Mucosa of stomach (tissue), 1 donor: Measurements from ENCODE around the gene SRD5A3.

Experiments used
- H3K27me3 ChIP-seq: one replicate; pipeline ENCODE4 v1.7.0; 2013; ENCODE audit warnings: mild to moderate bottlenecking, low read length; ENCODE audit not compliant: control insufficient read depth, insufficient read depth
- H3K36me3 ChIP-seq: one replicate; pipeline ENCODE4 v1.7.0; 2013; ENCODE audit warnings: low read length; ENCODE audit not compliant: control insufficient read depth, insufficient read depth
- H3K4me1 ChIP-seq: one replicate; pipeline ENCODE4 v1.7.0; 2013; ENCODE audit warnings: mild to moderate bottlenecking, low read length; ENCODE audit not compliant: control insufficient read depth, insufficient read depth
- H3K4me3 ChIP-seq: one replicate; pipeline ENCODE4 v1.7.0; 2013; ENCODE audit warnings: low read length
- H3K9ac ChIP-seq: one replicate; pipeline ENCODE4 v1.7.0; 2013; ENCODE audit warnings: mild to moderate bottlenecking, low read length, moderate library complexity
- H3K9me3 ChIP-seq: one replicate; pipeline ENCODE4 v1.7.0; 2013; ENCODE audit warnings: mild to moderate bottlenecking, low read length, moderate library complexity; ENCODE audit not compliant: control insufficient read depth
- donor health status: Pancreatic carcinoma.

The SRD5A3 gene

DNA sequence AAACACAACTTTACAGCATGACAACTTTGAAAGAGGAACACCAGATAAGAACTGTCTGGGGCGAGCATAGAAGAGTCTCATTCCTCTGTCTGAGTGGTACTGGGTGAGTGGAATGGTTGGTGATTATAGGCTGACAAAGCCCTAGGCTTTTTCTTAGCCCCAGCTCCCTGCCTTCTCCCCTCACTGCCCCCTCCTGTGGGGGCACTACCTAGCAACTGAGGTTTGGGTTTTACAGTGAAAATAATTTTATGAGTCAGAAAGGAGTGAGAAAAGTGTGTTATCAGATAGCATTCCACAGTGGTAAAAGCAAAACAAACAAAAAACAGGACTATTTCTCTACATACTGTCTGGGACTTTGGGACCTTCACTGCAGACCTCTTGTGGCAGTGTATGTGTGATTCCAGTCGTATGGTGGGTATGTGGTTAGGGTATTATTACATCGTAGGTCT lies 39.2 kb downstream of the SRD5A3 start:
- Histone ChIP-seq H3K9ac (no peak overlapping the region), H3K4me1 (no peaks in the 10 kb centered on the region), H3K36me3 (no peaks in the 10 kb centered on the region), H3K27me3 (no peaks in the 10 kb centered on the region), H3K4me3 (no peak overlapping the region), H3K9me3 (no peaks in the 10 kb centered on the region)

DNA sequence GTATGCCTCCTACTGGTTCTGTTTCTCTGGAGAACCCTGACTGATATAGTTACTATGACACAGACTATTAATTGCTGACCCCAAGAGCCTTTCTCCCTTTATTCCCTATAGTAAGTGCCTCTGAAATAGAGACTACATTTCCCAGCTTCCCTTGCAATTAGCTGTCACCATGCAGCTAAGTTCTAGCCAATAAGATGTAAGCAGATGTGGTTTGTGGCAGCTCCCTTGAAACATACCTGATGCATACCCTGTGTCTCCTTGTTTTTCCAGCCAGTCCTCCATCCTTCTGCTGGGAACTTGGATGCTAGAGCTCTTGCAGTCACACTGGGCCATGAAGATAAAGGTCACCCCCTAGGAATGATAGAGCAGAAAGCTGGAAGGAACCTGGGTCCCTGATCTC lies 40.0 kb downstream of the SRD5A3 start:
- Histone ChIP-seq H3K4me3 (no peak overlapping the region), H3K9ac (no peak overlapping the region), H3K36me3 (no peaks in the 10 kb centered on the region), H3K9me3 (no peaks in the 10 kb centered on the region), H3K4me1 (peaks cover under 1% of the 10 kb centered on the region), H3K27me3 (no peaks in the 10 kb centered on the region)

DNA sequence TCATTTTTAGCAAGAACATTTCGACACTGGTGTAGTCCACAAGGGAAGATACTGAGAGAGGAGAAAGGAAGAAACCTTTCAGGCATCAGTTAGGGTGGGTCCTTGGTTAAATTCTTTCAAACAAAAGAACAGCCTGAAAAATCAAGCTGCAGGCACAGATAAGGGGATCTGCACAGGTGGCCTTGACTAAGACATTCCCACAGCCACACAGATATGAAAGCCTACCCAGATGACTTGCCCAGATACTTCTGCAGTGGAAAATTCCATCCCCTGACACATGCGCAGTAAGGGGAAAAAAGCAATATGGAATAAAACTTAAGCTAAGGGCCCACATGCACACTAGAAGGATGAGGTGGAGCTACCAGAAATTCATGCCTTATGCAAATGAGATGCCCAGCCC lies 40.8 kb downstream of the SRD5A3 start:
- no peak overlapping the region for H3K9ac ChIP-seq
- peaks cover 4% of the 10 kb centered on the region for H3K4me1 ChIP-seq
- H3K9me3 ChIP-seq = no peaks in the 10 kb centered on the region
- H3K27me3 ChIP-seq = no peaks in the 10 kb centered on the region
- H3K4me3 ChIP-seq = no peak overlapping the region
- no peaks in the 10 kb centered on the region for H3K36me3 ChIP-seq

DNA sequence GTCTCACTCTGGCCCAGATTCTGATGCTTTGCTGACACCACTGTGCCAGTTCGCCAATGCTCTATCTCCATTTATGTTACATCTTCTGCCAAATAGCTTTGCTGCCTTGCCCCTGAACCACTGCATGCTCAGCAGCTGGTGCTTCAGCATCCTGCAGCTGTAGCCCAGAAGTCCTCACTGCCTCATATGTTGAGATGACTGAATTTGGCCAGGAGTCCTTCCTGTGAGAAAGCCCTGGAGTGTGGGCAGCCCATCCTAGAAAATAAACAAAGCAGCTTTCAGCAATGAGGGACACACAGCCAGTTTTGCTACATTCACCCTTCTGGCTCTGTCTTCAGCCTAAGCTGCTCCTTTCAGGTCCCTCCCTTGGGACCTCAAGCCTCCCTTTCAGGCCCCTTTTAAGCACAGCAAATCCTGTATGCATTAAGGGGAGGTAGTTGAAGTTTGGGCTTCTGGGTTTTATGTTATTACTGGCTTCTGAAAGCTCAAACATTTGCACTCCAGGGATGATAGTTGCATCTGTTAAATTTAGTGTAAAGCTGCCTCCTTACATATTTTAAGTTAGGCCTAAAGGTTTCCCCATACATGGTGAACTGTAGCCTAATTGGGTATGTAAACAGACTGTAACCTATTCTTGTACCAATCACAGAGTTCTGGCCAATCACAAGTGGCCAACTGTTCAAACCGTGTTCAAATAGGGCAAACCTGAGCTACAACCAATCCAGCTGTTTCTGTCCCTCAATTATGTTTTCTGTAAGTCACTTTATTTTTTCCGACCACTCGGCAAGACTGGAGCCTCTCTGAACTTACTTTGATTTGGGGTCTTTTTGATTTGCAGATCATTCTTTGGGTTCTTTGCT lies 47.6 kb downstream of the SRD5A3 start:
- Histone ChIP-seq H3K9me3 (no peaks in the 10 kb centered on the region), H3K4me3 (no peak overlapping the region), H3K36me3 (no peaks in the 10 kb centered on the region), H3K27me3 (no peaks in the 10 kb centered on the region), H3K9ac (peak overlapping the region; percentile 28), H3K4me1 (peaks cover 45% of the 10 kb centered on the region)

DNA sequence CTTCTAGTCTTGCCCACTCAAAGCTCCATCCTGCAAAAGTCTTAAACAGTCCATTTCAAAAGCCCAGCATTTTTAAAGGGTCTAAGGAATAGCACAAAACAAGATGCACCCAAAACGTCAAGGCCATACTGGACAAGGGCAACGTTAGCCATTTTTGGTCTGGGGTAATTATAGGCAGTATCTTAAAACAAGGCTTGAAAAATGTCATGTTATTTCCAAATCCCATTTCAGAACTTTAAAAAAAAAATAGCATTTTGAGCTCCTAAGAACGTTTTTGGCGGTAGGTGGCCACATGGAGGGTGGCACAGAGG lies 49.1 kb downstream of the SRD5A3 start:
- Histone ChIP-seq H3K9me3 (no peaks in the 10 kb centered on the region), H3K4me1 (peaks cover 53% of the 10 kb centered on the region), H3K9ac (peak overlapping the region; percentile 95), H3K4me3 (no peak overlapping the region), H3K36me3 (no peaks in the 10 kb centered on the region), H3K27me3 (no peaks in the 10 kb centered on the region)

DNA sequence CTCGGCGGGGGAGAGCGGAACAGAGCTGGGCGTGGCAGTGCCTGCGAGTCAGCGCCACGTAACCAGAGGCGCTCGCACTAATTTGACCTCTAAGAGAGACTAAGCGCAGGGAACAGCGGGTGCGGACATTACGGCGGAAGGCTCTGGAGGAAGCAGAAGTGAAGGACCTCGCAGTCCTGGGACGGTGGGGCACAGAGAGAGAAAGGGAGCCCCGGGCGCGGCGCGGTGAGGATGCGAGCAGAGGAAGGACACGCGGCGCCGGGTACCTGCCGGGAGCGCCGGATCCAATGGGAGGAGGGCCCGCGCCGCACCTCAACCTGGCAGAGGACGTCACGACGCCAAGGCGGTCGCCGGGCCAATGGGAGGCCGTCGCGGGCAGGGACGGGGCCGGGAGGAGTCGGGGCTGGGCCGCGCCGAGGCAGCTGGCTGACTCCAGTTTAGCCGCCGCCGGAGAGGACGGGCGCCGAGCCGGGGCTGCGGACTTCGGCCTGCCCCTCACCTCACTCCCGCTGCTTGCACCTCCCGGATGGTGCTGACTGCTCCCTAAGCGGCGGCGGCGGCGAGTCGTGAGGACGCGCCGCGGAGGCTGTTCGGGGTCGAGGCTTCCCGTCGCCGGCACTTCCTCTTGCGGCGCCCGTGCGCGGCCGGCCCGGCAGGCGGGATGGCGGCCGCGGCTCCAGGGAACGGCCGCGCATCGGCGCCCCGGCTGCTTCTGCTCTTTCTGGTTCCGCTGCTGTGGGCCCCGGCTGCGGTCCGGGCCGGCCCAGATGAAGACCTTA lies 49.7 kb downstream of the SRD5A3 start, which contains the start of gene TMEM165:
Gene TMEM165, plus strand, starts transcription at position 429 of the 779 bp plus-strand sequence. Its CDS starts 233 bp downstream, at position 662.
- Histone ChIP-seq H3K4me3 (peak within 1 kb of the TSS; percentile 70), H3K4me1 (peaks cover 53% of the 10 kb centered on the region), H3K36me3 (no peaks in the 10 kb centered on the region), H3K27me3 (no peaks in the 10 kb centered on the region), H3K9me3 (no peaks in the 10 kb centered on the region), H3K9ac (peak within 1 kb of the TSS; percentile 95)

DNA sequence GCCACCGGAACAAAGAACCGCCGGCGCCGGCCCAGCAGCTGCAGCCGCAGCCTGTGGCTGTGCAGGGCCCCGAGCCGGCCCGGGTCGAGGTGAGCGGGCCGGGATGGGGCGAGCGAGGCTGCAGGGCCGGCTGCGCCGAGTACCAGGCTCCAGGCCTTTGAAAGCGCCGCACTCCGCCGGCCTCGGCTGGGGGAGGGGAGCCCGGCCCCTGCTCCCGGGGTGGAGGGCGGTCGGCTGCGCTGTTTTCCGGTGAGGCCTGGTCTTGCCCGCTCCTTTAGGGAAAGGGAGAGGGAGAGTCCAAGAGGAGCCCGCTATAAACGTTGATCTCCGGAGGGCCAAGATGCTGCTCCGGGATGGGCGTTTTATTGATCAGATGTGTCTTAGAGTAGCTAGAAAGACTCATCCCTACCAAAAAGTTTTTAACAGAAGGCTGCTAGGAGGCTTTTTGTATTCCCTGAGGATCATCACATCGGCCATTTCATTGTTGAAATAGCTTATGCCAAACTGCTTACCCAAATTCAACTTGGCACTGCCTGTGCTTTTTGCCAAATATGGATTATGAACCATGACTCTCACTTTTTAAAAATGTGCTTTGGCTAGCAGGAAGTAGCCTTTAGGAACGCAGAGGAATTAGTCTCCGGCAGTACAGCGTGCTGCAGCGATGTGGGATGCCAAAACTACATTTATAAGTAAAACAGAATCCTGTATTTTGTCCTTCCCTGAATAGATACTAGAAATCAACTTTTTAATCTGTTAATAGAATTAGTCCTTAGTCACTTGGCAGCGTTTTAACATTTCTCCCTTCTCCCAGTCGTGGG lies 50.5 kb downstream of the SRD5A3 start:
- peaks cover 49% of the 10 kb centered on the region for H3K4me1 ChIP-seq
- no peaks in the 10 kb centered on the region for H3K9me3 ChIP-seq
- no peaks in the 10 kb centered on the region for H3K27me3 ChIP-seq
- peak overlapping the region; percentile 70 for H3K4me3 ChIP-seq
- no peaks in the 10 kb centered on the region for H3K36me3 ChIP-seq
- peak overlapping the region; percentile 95 for H3K9ac ChIP-seq

DNA sequence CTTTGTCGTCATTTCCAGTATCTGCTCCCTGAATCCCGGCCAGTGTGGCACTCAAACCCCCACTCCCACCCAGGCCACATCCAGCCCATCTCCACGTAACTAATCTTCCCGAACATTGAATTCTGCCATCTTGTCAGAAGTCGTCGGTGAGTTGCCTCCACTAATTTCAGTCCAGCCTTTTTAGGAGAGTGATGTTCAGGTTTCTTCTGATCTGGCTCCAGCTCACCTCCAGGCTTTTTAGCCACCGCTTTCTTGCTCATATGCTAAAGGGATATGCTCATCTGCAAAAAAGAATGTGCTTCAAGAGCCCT lies 51.0 kb downstream of the SRD5A3 start:
- H3K9ac ChIP-seq = peak overlapping the region; percentile 95
- no peaks in the 10 kb centered on the region for H3K36me3 ChIP-seq
- no peaks in the 10 kb centered on the region for H3K27me3 ChIP-seq
- no peaks in the 10 kb centered on the region for H3K9me3 ChIP-seq
- peak overlapping the region; percentile 70 for H3K4me3 ChIP-seq
- H3K4me1 ChIP-seq = peaks cover 49% of the 10 kb centered on the region

DNA sequence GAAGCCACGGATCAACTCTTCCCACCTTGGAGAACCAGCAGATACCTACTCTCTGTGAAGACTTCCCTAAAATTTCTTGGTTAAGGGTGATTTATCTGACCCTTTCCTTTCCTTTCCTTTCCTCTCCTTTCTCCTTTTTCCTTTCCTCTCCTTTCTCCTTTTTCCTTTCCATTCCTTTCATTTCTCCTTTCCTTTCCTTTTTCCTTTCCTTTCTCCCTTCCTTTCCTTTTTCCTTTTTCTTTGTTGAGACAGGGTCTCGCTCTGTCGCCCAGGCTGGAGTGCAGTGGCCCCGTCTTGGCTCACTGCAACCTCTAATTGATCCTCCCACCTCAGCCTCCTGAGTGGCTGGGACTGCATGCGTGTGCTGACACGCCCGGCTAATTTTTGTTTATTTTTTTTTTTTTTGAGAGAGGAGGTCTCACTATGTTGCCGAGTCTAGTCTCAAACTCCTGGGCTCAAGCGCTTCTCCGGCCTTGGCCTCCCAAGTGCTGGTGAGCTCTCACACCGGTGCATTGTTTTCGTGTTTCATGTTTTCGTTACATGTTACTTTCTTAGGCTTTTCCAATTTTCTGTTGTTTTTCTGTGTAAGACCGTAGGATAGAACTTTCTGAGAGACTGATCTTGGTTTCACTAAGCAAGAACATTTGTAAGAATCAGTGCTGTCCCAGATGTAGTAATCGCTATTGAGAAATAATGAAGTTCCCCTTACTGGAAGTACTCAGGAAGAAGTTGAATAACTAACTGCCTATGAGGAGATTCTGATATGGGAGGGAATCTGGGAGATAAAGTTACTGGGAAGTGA lies 51.7 kb downstream of the SRD5A3 start:
- Histone ChIP-seq H3K4me3 (peak overlapping the region; percentile 70), H3K9ac (peak overlapping the region; percentile 95), H3K36me3 (no peaks in the 10 kb centered on the region), H3K27me3 (no peaks in the 10 kb centered on the region), H3K9me3 (no peaks in the 10 kb centered on the region), H3K4me1 (peaks cover 49% of the 10 kb centered on the region)

DNA sequence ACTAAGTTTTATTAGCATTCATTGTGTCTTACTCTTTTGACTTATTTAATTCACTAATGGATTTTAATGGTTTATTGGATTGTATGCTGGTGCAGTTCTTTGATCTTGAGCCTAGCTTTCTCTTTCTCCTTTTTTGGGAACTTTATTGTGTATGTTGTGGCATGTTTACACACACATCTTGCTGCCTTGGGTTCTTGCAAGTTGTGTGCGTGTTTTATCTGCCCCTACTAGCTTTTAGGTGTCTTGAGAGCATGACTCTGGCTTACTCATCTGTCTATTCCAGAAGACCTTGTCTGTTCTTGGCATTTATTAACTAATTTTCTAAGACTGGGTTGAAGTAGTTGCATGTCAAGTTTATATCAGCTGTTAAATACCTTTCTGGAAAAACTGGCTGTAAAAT lies 52.4 kb downstream of the SRD5A3 start:
- Histone ChIP-seq H3K9me3 (no peaks in the 10 kb centered on the region), H3K36me3 (no peaks in the 10 kb centered on the region), H3K27me3 (no peaks in the 10 kb centered on the region), H3K4me1 (peaks cover 43% of the 10 kb centered on the region), H3K9ac (peak overlapping the region; percentile 95), H3K4me3 (peak overlapping the region; percentile 70)

DNA sequence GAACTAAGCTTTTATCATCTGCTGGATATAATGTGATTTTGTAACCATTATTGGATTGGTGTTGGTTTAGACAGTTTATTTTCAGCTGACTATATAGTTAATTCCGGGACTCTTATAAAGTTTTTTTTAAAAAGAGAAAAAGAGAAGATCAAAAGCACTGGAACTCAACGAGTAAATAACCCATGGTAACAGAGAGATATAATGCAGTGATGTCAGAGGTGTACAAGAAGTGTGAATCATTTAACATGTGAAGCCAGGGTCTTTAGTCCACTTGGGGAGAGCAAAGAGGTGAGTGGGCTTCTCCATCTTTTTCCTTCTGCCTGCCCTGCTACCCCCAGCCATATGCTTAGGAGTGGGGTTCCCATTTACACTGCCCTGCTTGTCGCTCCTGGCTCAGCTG lies 52.9 kb downstream of the SRD5A3 start:
- no peaks in the 10 kb centered on the region for H3K27me3 ChIP-seq
- H3K36me3 ChIP-seq = no peaks in the 10 kb centered on the region
- peak overlapping the region; percentile 70 for H3K4me3 ChIP-seq
- H3K9ac ChIP-seq = peak overlapping the region; percentile 35
- H3K4me1 ChIP-seq = peaks cover 38% of the 10 kb centered on the region
- no peaks in the 10 kb centered on the region for H3K9me3 ChIP-seq
